ENCODE results near the gene GGT1. TPM values are rescaled to one million over a fixed set of nuclear protein-coding genes. Genes with fewer than 3 reads are reported as not detected.
A peak's percentile ranks its signal among the peaks of the same experiment; 100 is the strongest.
"Not testable (repeated sequence)": the region's sequence is repeated elsewhere in the genome, so short reads cannot be mapped to it uniquely, and the experiment has no call there.

Gene GGT1
- total RNA-seq, 2 donors from 2014 or later = 64.6 to 114 TPM

DNA sequence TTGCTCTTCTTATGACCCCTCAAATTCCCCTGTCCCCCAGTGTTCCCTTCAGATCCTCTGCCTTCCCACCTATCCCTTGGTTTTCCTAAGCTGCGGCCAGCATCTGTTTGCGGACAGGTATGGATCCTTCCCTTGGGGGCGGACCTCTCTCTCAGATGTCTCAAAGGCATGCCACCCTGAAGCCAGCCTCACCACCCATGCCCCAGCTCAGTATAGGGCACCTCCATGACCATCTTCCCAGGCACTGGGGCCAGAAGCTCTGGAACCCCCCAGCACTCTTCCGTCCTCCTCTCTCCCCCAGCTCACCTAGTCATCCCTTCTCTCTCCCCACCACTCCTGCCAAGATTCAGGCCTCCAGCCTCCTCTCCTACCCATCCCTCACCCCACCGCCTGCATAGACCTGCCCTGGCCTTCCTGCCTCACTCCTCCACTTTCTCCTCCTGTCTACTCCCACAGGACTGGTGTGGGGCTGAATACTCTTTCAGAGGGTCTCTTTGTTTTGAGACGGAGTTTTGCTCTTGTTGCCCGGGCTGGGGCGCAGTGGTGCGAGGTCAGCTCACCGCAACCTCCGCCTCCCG is 12.3 kb upstream of the GGT1 start:
- Histone ChIP-seq H3K9me3 (no peaks in the 10 kb centered on the region), H3K27me3 (replicated peaks; ENCODE audit: insufficient read depth) (no peaks in the 10 kb centered on the region), H3K27ac (peak overlapping the region in 1 of 2 donors; percentile 86), H3K36me3 (no peaks in the 10 kb centered on the region), H3K4me1 (replicated peaks) (peaks cover 37% of the 10 kb centered on the region), H3K4me3 (no peak overlapping the region)
- no peak for DNase-seq (ENCODE audit: low spot score)
- intact Hi-C loops (cut with DNase I) = no loop called here
- 97% methylated on average over 12 of the region's 12 CpGs for WGBS
- TF ChIP-seq CTCF (IDR thresholded peaks at IDR 0.05) = no peak

GRCh38 chr22:24591286-24591830 is 11.6 kb upstream of the GGT1 start:
- Histone ChIP-seq H3K27ac (peak overlapping the region in 1 of 2 donors; percentile 86), H3K4me3 (no peak overlapping the region), H3K36me3 (no peaks in the 10 kb centered on the region), H3K9me3 (no peaks in the 10 kb centered on the region), H3K4me1 (replicated peaks) (peaks cover 39% of the 10 kb centered on the region), H3K27me3 (replicated peaks; ENCODE audit: insufficient read depth) (no peaks in the 10 kb centered on the region)
- 95% methylated on average over 6 of the region's 6 CpGs for WGBS
- intact Hi-C loops (cut with DNase I) = no loop called here
- no peak for DNase-seq (ENCODE audit: low spot score)
- TF ChIP-seq CTCF (IDR thresholded peaks at IDR 0.05) (no peak), POLR2A (IDR thresholded peaks at IDR 0.05) (no peak), POLR2AphosphoS5 (IDR thresholded peaks at IDR 0.05) (no peak)

DNA sequence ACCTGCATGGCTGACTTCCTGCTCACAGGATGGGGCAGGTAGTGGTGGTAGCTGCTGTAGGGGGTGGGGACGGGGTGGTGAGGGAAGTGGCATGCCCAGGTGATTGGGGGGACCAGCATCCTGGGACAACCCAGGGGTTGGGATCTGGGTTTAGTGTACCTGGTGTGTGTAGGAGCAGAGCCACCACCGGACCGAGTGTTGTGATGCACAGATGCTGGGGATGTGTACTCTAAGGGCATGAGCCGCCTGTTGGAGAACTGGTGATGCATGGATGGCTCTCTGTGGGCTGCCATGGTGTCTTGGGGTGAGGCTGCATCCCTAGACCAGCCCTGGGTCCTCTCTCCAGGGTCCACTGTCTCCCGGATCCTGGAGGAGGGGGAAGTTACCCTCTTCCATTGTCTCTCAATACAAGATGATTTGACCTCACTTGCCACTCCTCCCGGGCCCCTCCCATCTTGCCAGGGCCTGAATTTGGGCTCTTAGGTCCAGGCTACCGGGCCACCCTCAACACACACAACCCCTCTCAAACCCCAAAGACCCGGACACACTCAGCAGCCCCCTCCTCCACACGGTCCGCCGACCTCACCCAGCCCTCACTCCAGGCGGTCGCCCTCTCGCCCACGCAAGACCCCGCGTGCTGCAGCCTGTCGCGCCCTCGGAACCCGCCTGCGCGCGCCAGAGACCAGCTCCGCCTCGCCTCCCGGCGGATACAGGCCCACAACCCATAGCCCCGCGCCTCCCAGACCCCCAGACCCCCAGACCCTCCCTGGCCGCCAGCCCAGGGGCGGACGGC is 10.7 kb upstream of the GGT1 start:
- no peaks in the 10 kb centered on the region for H3K27me3 ChIP-seq (replicated peaks; ENCODE audit: insufficient read depth)
- peak overlapping the region; percentile 58 to 64 for H3K4me3 ChIP-seq
- no peaks in the 10 kb centered on the region for H3K36me3 ChIP-seq
- peak overlapping the region; percentile 81 to 86 for H3K27ac ChIP-seq
- no peaks in the 10 kb centered on the region for H3K9me3 ChIP-seq
- intact Hi-C loops (cut with DNase I) = no loop called here
- 9% methylated on average over 31 of the region's 33 CpGs for WGBS
- no peak for TF ChIP-seq POLR2AphosphoS5 (IDR thresholded peaks at IDR 0.05)
- no peak for TF ChIP-seq CTCF (IDR thresholded peaks at IDR 0.05)
- no peak for TF ChIP-seq POLR2A (IDR thresholded peaks at IDR 0.05)
- DNase-seq (ENCODE audit: low spot score) = no peak
- H3K4me1 ChIP-seq (replicated peaks) = peaks cover 39% of the 10 kb centered on the region

- WGBS = 8% methylated on average over 37 of the region's 72 CpGs
- peak; percentile 80 for DNase-seq (ENCODE audit: low spot score)
- H3K4me1 ChIP-seq (replicated peaks) = peaks cover 38% of the 10 kb centered on the region
- intact Hi-C loops (cut with DNase I) = no loop called here
- H3K27me3 ChIP-seq (replicated peaks; ENCODE audit: insufficient read depth) = no peaks in the 10 kb centered on the region
- H3K4me3 ChIP-seq = peak within 1 kb of the TSS; percentile 58 to 64
- H3K36me3 ChIP-seq = no peaks in the 10 kb centered on the region
- no peaks in the 10 kb centered on the region for H3K9me3 ChIP-seq
- TF ChIP-seq POLR2AphosphoS5 (IDR thresholded peaks at IDR 0.05) = peak; percentile 73
- TF ChIP-seq POLR2A (IDR thresholded peaks at IDR 0.05) = peak; percentile 42
- TF ChIP-seq CTCF (IDR thresholded peaks at IDR 0.05) = no peak
- H3K27ac ChIP-seq = peak within 1 kb of the TSS; percentile 81 to 86
These were observed 10.0 kb upstream of the GGT1 start, which contains the start of gene LRRC75B for GRCh38 chr22:24592851-24593558. Gene LRRC75B, minus strand, starts transcription at chr22:24593073. Its CDS starts 34 bp downstream, at chr22:24593039.

DNA sequence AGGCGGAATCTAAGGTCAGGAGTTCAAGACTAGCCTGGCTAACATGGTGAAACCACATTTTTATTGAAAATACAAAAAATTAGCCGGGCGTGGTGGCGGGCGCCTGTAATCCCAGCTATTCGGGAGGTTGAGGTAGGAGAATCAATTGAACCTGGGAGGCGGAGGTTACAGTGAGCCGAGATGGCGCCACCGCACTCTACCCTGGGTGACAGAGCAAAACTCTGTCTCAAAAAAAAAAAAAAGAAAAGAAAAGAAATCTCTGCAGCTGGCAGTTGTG is 9.5 kb upstream of the GGT1 start:
- WGBS = 91% methylated on average over 10 of the region's 10 CpGs
- Histone ChIP-seq H3K4me1 (replicated peaks) (peaks cover 35% of the 10 kb centered on the region), H3K4me3 (peak overlapping the region in 1 of 2 donors; percentile 58), H3K27ac (peak overlapping the region; percentile 81 to 86)
- H3K36me3 ChIP-seq; intact Hi-C loops (cut with DNase I); H3K9me3 ChIP-seq; DNase-seq (ENCODE audit: low spot score); H3K27me3 ChIP-seq (replicated peaks; ENCODE audit: insufficient read depth): not testable (repeated sequence)
